ENCODE measurements around the gene SMIM36.
"Not testable (repeated sequence)": the region's sequence is repeated elsewhere in the genome, so short reads cannot be mapped to it uniquely, and the experiment has no call there.

The SMIM36 gene

GRCh38 chr17:55410722-55411462 lies 100.4 kb downstream of the SMIM36 start:
- no peak for DNase-seq

GRCh38 chr17:55409030-55409800 lies 102.0 kb downstream of the SMIM36 start:
- no peak for DNase-seq

DNA sequence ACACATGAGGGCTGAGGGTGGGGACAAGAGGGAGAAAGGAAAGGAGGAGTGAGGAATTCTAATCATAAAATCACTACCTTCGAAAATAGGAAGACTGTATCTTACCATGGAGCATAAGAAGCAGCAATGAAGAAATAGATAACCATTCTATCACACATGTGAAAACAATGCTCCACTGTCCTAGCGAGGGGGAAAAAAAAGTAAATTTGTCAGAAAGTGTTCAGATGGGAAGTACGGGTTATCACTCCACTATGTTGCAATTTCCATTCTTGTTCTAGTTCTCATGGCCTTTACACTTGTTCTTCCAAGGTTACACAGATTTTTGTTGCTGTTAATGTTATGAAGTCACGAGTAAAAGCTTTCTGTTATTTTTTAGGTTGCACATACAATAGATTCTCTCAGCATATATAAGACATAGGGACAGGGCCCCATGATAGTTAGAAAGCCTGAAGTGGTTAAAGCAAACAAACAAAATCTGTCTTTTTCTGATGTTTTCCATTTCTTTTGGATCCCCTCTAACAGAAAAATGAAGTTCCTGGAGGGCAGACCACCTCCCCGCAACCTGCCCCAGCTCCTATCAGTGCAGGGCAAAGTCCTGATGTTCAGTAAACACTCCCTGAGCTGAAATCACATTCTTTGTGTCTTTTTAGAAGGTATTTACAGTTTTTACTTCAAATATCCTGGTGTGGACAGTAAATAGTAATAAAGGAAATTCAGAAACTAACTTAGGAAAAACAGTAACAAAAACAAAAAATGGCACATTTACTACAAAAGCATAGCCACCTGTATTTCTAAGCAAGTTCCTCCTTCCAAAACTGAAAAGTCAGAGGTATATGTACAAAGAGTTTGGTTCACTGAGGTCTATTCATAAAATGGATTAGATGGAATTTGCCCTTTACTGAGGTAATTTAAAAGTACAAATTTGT lies 103.3 kb downstream of the SMIM36 start:
- DNase-seq = no peak

DNA sequence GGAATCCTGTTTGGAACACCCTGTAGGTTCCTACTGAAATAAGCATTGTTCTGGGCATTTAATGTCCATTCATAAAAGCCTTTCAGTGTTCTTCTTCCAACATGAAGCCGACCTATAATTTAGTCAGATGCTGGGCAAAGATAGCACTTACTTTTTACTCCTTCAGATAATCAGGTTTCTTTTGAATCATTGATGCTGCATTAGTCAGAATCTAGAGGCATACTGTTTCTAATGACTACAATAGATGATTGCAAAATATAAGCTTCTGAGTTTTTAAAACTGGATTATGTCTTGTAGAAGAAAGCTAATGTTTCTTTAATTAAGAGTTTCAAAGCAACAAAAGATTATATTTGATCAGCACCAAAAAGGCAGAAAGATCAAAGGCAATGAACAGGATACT lies 105.7 kb downstream of the SMIM36 start:
- no peak for DNase-seq

DNA sequence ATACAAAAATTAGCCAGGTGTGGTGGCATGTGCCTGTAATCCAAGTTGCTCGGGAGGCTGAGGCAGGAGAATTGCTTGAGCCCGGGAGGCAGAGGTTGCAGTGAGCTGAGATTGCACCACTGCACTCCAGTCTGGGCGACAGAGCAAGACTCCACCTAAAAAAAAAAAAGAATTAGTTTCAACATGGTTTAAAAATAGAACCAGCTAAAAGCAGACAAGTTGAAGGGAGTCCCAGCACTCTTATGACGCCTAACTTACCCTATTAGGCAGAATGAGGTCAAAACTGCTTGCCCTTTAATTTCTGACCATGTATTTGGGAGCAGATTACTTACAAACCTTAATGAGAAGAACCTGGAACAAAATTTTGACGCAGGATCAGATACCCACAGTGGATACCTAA lies 107.1 kb downstream of the SMIM36 start:
- not testable (repeated sequence) for DNase-seq

DNA sequence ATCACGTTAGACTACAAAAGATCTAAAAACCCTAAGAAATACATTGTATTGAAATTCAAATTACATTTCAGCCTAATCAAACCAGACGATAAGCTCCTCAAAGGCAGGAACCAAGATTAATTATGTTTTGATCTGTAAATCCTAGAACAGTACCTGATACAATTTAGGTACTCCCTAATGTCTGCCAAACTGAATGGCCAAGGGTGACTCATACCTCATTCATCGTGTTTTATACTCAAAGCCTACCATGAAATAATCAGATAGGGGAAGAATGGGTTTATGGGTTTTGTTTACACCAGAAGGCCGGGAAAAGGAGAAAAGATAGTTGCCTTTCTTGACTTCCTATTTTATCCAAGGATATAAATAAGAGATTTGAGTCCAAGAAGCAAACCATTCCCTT lies 108.9 kb downstream of the SMIM36 start:
- DNase-seq = no peak

Data from NCI-H146 (cell line).